ENCODE measurements around the gene MLF2.

MLF2 gene

DNA sequence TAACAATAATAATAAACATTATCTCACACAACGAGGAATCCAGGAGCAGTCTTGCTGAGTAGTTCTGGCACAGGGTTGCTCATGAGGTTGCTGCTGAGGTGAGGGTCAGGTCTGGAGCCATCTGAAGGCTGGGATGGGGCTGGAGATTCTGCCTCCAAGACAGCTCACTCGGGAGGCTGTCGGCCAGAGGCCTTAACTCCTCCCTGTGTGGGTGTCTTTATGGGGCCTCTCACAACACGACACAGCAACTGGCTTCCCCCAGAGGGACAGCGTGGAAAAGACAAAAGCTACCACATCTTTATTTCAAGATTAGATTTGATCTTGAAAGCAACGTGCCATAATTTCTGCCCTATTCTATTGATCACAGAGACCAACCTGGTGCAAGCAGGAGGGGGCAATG lies 29.2 kb upstream of the MLF2 start:
- no peak overlapping the region for H3K27ac ChIP-seq
- TF ChIP-seq, protein P1, sequence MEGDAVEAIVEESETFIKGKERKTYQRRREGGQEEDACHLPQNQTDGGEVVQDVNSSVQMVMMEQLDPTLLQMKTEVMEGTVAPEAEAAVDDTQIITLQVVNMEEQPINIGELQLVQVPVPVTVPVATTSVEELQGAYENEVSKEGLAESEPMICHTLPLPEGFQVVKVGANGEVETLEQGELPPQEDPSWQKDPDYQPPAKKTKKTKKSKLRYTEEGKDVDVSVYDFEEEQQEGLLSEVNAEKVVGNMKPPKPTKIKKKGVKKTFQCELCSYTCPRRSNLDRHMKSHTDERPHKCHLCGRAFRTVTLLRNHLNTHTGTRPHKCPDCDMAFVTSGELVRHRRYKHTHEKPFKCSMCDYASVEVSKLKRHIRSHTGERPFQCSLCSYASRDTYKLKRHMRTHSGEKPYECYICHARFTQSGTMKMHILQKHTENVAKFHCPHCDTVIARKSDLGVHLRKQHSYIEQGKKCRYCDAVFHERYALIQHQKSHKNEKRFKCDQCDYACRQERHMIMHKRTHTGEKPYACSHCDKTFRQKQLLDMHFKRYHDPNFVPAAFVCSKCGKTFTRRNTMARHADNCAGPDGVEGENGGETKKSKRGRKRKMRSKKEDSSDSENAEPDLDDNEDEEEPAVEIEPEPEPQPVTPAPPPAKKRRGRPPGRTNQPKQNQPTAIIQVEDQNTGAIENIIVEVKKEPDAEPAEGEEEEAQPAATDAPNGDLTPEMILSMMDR (conservative IDR thresholded peaks at IDR 0.05) = no peak

GRCh38 chr12:6780573-6780972 lies 27.6 kb upstream of the MLF2 start:
- TF ChIP-seq, protein P1 (conservative IDR thresholded peaks at IDR 0.05) = no peak
- 0 out of 2 replicates have a peak overlapping the region, but pooled peaks have one; percentile 87 for H3K27ac ChIP-seq

- TF ChIP-seq, protein P1 (conservative IDR thresholded peaks at IDR 0.05) = no peak
- H3K27ac ChIP-seq = peak overlapping the region; percentile 87
These were observed 26.9 kb upstream of the MLF2 start for GRCh38 chr12:6779708-6780432.

DNA sequence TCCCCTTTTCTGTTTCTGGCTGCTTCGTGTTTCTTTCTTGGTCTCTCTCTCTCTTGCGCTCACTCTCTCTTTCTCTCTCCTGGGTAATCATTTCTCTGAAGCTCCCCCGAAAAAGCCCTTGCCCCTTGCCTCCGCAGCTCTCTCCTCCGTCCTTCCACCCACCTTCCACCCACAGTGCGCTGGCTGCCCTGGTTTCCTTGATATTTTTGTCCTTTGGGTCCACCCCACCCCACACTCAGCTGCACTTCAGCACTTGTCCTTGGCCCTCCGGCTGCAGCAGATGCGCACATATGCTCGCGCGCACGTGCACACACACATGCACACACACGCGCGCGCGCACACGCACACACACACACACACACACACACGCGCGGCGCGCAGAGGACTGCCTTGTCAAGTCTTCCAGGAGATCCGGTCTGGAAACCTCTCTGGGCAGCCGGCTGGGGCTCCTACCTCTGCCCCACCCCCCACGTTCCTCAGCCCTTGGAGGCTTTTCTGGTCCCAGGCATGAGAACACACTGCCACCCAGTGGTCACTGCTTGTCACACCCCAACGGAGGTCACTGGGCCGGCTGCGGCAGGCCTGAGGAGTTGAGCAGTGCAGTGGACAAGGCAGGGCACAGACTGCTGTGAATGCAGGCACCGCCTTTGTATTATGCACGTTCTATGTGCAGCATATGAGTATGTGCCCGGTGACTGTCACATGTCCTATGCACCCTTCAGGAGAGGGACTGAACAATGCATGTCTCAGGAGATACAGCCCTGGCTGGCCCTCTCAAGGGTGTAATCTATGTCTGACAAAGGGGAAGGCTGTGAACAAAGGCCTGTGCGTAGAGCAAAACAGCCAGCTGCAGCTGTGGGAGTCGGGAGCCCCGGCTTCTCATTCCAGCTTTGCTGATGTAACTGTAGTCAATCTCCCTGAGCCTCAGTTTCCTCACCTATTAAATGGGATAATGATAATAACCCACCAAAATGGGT lies 25.9 kb upstream of the MLF2 start:
- TF ChIP-seq, protein P1 (conservative IDR thresholded peaks at IDR 0.05) = peak; percentile 98
- peak overlapping the region; percentile 87 for H3K27ac ChIP-seq

- TF ChIP-seq, protein P1 (conservative IDR thresholded peaks at IDR 0.05) = no peak
- peak overlapping the region; percentile 87 for H3K27ac ChIP-seq
These were observed 25.3 kb upstream of the MLF2 start for GRCh38 chr12:6778217-6778573.

- TF ChIP-seq, protein P1 (conservative IDR thresholded peaks at IDR 0.05) = no peak
- H3K27ac ChIP-seq = peak overlapping the region; percentile 87
These were observed 24.4 kb upstream of the MLF2 start for GRCh38 chr12:6777386-6777785.
